ENCODE measurements around the gene EML5. TPM values are rescaled to one million over a fixed set of nuclear protein-coding genes. Genes with fewer than 3 reads are reported as not detected.

The EML5 gene
- polyA plus RNA-seq, 3 donors: not detected

GRCh38 chr14:88605594-88605993, 187.2 kb downstream of the EML5 start:
- Mint-ChIP-seq H3K27me3 (ENCODE audit: low read depth in 3 of 3) (peaks cover 0 to 3% (median 0%) of the 10 kb centered on the region in 3 donors), H3K9me3 (peaks cover 0 to 1% (median 0%) of the 10 kb centered on the region in 7 donors), H3K27ac (no peak overlapping the region), H3K36me3 (peaks cover 91 to 93% of the 10 kb centered on the region in 2 donors), H3K4me1 (no peaks in the 10 kb centered on the region), H3K4me3 (no peak overlapping the region)
- no peak overlapping the region for H3K4me3 ChIP-seq (replicated peaks in 1 of 3; ENCODE audit: low read depth in 2 of 3, low read length in 3 of 3)
- H3K27me3 ChIP-seq (ENCODE audit: control insufficient read depth in 2 of 2, insufficient read depth in 2 of 2, low read length in 2 of 2): no peaks in the 10 kb centered on the region
- no peaks in the 10 kb centered on the region for H3K9me3 ChIP-seq (replicated peaks in 1 of 2; ENCODE audit: control insufficient read depth in 1 of 2, insufficient read depth in 1 of 2, low read length in 2 of 2)
- H3K9ac ChIP-seq (ENCODE audit: insufficient read depth, low read length, poor library complexity, severe bottlenecking): no peak overlapping the region
- no peaks in the 10 kb centered on the region for H4K20me1 ChIP-seq (ENCODE audit: insufficient read depth, low read length)
- no peak overlapping the region for H3K4me2 ChIP-seq (replicated peaks; ENCODE audit: extremely low read depth, low read length, poor library complexity, severe bottlenecking)
- no peak overlapping the region for H2AFZ ChIP-seq (ENCODE audit: insufficient read depth, low read depth, low read length, poor library complexity, severe bottlenecking)
- intact Hi-C loops (cut with micrococcal nuclease): no loop called here
- no peaks in the 10 kb centered on the region for H3K4me1 ChIP-seq (ENCODE audit: control insufficient read depth in 1 of 2, insufficient read depth in 2 of 2, low read length in 2 of 2)
- DNase-seq: no peak
- WGBS (ENCODE audit: insufficient coverage): no CpG with 5 or more reads among the region's 2 CpGs
- peaks cover 83 to 100% of the 10 kb centered on the region in 2 donors for H3K36me3 ChIP-seq (replicated peaks in 1 of 2; ENCODE audit: control insufficient read depth in 1 of 2, insufficient read depth in 2 of 2, low read length in 2 of 2)
- no peak for TF ChIP-seq CTCF (IDR thresholded peaks at IDR 0.05)
- no peaks in the 10 kb centered on the region for H3K79me2 ChIP-seq (ENCODE audit: insufficient read depth, low read length)
- no peak overlapping the region for H3K27ac ChIP-seq (ENCODE audit: low read depth in 1 of 2, low read length in 2 of 2)

GRCh38 chr14:88604212-88604611, 188.5 kb downstream of the EML5 start:
- H3K36me3 Mint-ChIP-seq: peaks cover 88 to 93% of the 10 kb centered on the region in 2 donors
- TF ChIP-seq CTCF (IDR thresholded peaks at IDR 0.05): no peak
- H3K36me3 ChIP-seq (replicated peaks in 1 of 2; ENCODE audit: control insufficient read depth in 1 of 2, insufficient read depth in 2 of 2, low read length in 2 of 2): peaks cover 76 to 100% of the 10 kb centered on the region in 2 donors

More at GRCh38 chr14:88604212-88604611, 188.5 kb downstream of the EML5 start:
- Histone ChIP-seq H3K4me2 (replicated peaks; ENCODE audit: extremely low read depth, low read length, poor library complexity, severe bottlenecking) (no peak overlapping the region), H2AFZ (ENCODE audit: insufficient read depth, low read depth, low read length, poor library complexity, severe bottlenecking) (no peak overlapping the region), H3K79me2 (ENCODE audit: insufficient read depth, low read length) (no peaks in the 10 kb centered on the region), H4K20me1 (ENCODE audit: insufficient read depth, low read length) (no peaks in the 10 kb centered on the region), H3K9ac (ENCODE audit: insufficient read depth, low read length, poor library complexity, severe bottlenecking) (no peak overlapping the region), H3K27ac (ENCODE audit: low read depth in 1 of 2, low read length in 2 of 2) (no peak overlapping the region), H3K4me1 (ENCODE audit: control insufficient read depth in 1 of 2, insufficient read depth in 2 of 2, low read length in 2 of 2) (no peaks in the 10 kb centered on the region), H3K9me3 (replicated peaks in 1 of 2; ENCODE audit: control insufficient read depth in 1 of 2, insufficient read depth in 1 of 2, low read length in 2 of 2) (no peaks in the 10 kb centered on the region), H3K27me3 (ENCODE audit: control insufficient read depth in 2 of 2, insufficient read depth in 2 of 2, low read length in 2 of 2) (no peaks in the 10 kb centered on the region), H3K4me3 (replicated peaks in 1 of 3; ENCODE audit: low read depth in 2 of 3, low read length in 3 of 3) (no peak overlapping the region)
- no peak overlapping the region for H3K4me3 Mint-ChIP-seq
- no peak overlapping the region for H3K27ac Mint-ChIP-seq
- H3K4me1 Mint-ChIP-seq: no peaks in the 10 kb centered on the region
- intact Hi-C loops (cut with micrococcal nuclease): no loop called here
- H3K27me3 Mint-ChIP-seq (ENCODE audit: low read depth in 3 of 3): peaks cover 0 to 3% (median 0%) of the 10 kb centered on the region in 3 donors
- H3K9me3 Mint-ChIP-seq: no peaks in the 10 kb centered on the region
- no peak for DNase-seq
